A549 (cell line): ENCODE data around the gene CDYL. TPM values are rescaled to one million over a fixed set of nuclear protein-coding genes. Genes with fewer than 3 reads are reported as not detected.

Experiments used
- ATAC-seq, 2 experiments: fragments of 200-7000 bp in 1 of 2; fragments of >200 bp in 1 of 2; cut with Nextera tagmentation in 1 of 2; cut with Tn5 transposase in 1 of 2; 3 replicates each; pipeline versions ENCODE4 v1.8.0 to v1.9.1; 2018 to 2020; ENCODE audit warnings: mild to moderate bottlenecking in 1 of 2, moderate library complexity in 1 of 2
- CTCF ChIA-PET: fragments of 300-600 bp; sonication (Branson Sonifier 250); formaldehyde crosslinking; extraction: SDS; loops from one replicate; lab custom pipeline; 2021; ENCODE audit warnings: antibody characterized with exemption, inconsistent platforms; lab: Yijun Ruan, JAX
- POLR2A ChIA-PET: fragments of 350-600 bp; formaldehyde crosslinking; extraction: SDS; loops from one replicate; lab custom pipeline; 2021; ENCODE audit warnings: antibody characterized with exemption, inconsistent platforms; lab: Yijun Ruan, JAX
- DNase-seq, 2 experiments: peaks; one replicate each; pipeline versions ENCODE4 v3.0.0 to v3.0.0-alpha.2; 2011 to 2016; ENCODE audit warnings: low read depth in 1 of 2, low spot score in 1 of 2
- FAIRE-seq: peaks from 2 replicates; lab custom pipeline; 2011; peaks lifted over from hg19 to GRCh38; lab: Jason Lieb, UNC
- H3K27ac ChIP-seq, 2 experiments: fragments of >200 bp; sonication (Bioruptor Twin); formaldehyde crosslinking; 3 replicates each; pipeline ENCODE4 v1.5.1; 2016 to 2017
- H3K4me1 ChIP-seq: fragments of >200 bp; sonication (Bioruptor Twin); formaldehyde crosslinking; 3 replicates; pipeline ENCODE4 v1.6.1; 2016
- H3K4me2 ChIP-seq: fragments of >200 bp; sonication (Bioruptor Twin); formaldehyde crosslinking; 3 replicates; pipeline ENCODE4 v1.6.1; 2016
- H3K4me3 ChIP-seq: fragments of >200 bp; sonication (Bioruptor Twin); formaldehyde crosslinking; 3 replicates; pipeline ENCODE4 v1.5.1; 2016
- H3K9me3 ChIP-seq: fragments of >200 bp; sonication (Bioruptor Twin); formaldehyde crosslinking; 3 replicates; pipeline ENCODE4 v1.6.1; 2016
- CBX2 ChIP-seq: fragments of 200-600 bp; sonication (generic); IDR thresholded peaks from 2 replicates; pipeline ENCODE4 v1.6.1; 2016; ENCODE audit warnings: low read depth, mild to moderate bottlenecking, borderline replicate concordance
- EHMT2 ChIP-seq: fragments of 200-600 bp; sonication (generic); IDR thresholded peaks from 2 replicates; pipeline ENCODE4 v1.6.1; 2016; ENCODE audit warnings: antibody characterized with exemption, low read depth, mild to moderate bottlenecking, moderate library complexity
- EP300 ChIP-seq, 2 experiments: fragments of >200 bp; sonication (Bioruptor Twin); formaldehyde crosslinking; IDR thresholded peaks; 2 replicates in 1 of 2; 3 replicates in 1 of 2; pipeline ENCODE4 v1.6.1; 2016 to 2017
- ESRRA ChIP-seq: fragments of 150-350 bp; IDR thresholded peaks from 2 replicates; pipeline ENCODE4 v1.6.1; 2014; ENCODE audit warnings: mild to moderate bottlenecking, low read length, borderline replicate concordance
- FOXS1 ChIP-seq: fragments of 250-450 bp; sonication (Bioruptor Pico); IDR thresholded peaks from 2 replicates; pipeline ENCODE4 v1.5.0; 2020; ENCODE audit warnings: mild to moderate bottlenecking, moderate library complexity
- HMGXB4 ChIP-seq: fragments of 250-450 bp; sonication (Bioruptor Pico); IDR thresholded peaks from 2 replicates; pipeline ENCODE4 v1.5.0; 2021; ENCODE audit warnings: mild to moderate bottlenecking, moderate library complexity, borderline replicate concordance
- HOXB13 ChIP-seq: fragments of 250-450 bp; sonication (Bioruptor Pico); IDR thresholded peaks from 2 replicates; pipeline ENCODE4 v1.5.0; 2020; ENCODE audit warnings: low read depth, mild to moderate bottlenecking, moderate library complexity
- HOXB5 ChIP-seq: fragments of 250-450 bp; sonication (Bioruptor Pico); IDR thresholded peaks from 2 replicates; pipeline ENCODE4 v1.5.0; 2020; ENCODE audit warnings: mild to moderate bottlenecking, moderate library complexity
- JUN ChIP-seq, 2 experiments: fragments of >200 bp; sonication (Bioruptor Twin); formaldehyde crosslinking; IDR thresholded peaks; 2 replicates in 1 of 2; 3 replicates in 1 of 2; pipeline ENCODE4 v1.6.1; 2016 to 2017
- MAFK ChIP-seq: fragments of 450-650 bp; IDR thresholded peaks from 2 replicates; pipeline ENCODE4 v1.6.1; 2014; ENCODE audit not compliant: partially characterized antibody
- MAX ChIP-seq: IDR thresholded peaks from 2 replicates; pipeline ENCODE4 v1.6.1; 2012
- MAZ ChIP-seq: fragments of 150-350 bp; IDR thresholded peaks from 2 replicates; pipeline ENCODE4 v1.6.1; 2014; ENCODE audit warnings: antibody characterized with exemption, low read depth, low read length, borderline replicate concordance
- NFE2L2 ChIP-seq: fragments of 150-350 bp; conservative IDR thresholded peaks from 2 replicates; pipeline ENCODE4 v1.6.1; 2014; ENCODE audit warnings: low read length
- NR3C1 ChIP-seq: fragments of >200 bp; sonication (Bioruptor Twin); formaldehyde crosslinking; IDR thresholded peaks from 3 replicates; pipeline ENCODE4 v1.6.1; 2017
- POLR2A ChIP-seq: IDR thresholded peaks from 2 replicates; pipeline ENCODE4 v1.6.1; 2012; ENCODE audit warnings: mild to moderate bottlenecking, low read length
- SREBF2 ChIP-seq: fragments of 450-650 bp; IDR thresholded peaks from 2 replicates; pipeline ENCODE4 v1.6.1; 2014; ENCODE audit warnings: mild to moderate bottlenecking, moderate library complexity
- ZC3H11A ChIP-seq: fragments of 450-650 bp; IDR thresholded peaks from 2 replicates; pipeline ENCODE4 v1.6.1; 2014; ENCODE audit warnings: antibody characterized with exemption, mild to moderate bottlenecking
- WGBS: methylation state at CpG from one replicate; pipeline ENCODE4 v1.1.6; 2017; ENCODE audit errors: missing lambda C conversion rate; 5-methylcytosine and 5-hydroxymethylcytosine counted together
- polyA plus RNA-seq, 4 experiments: library from polyadenylated mRNA; depleted of rRNA in 3 of 4; stranded (reverse); fragments of >200 nt; fragmentation: RNase III in 1 of 4; extraction: RNeasy Plus Mini Kit Qiagen cat#74134 plus additional on column Dnase treatment in 1 of 4; gene quantifications; 2 replicates in 3 of 4; 3 replicates in 1 of 4; pipeline ENCODE4 v1.2.3, GENCODE V29; 2011 to 2017
- TF ChIP-seq, protein P1 (sequence below): fragments of 150-350 bp; IDR thresholded peaks from 2 replicates; pipeline ENCODE4 v1.6.1; 2014; ENCODE audit warnings: low read depth, mild to moderate bottlenecking, low read length
- TF ChIP-seq, protein P2 (sequence below): fragments of >200 bp; sonication (Bioruptor Twin); formaldehyde crosslinking; IDR thresholded peaks from 2 replicates; pipeline ENCODE4 v1.6.1; 2016
- TF ChIP-seq, protein P3 (sequence below): fragments of >200 bp; sonication (Bioruptor Twin); formaldehyde crosslinking; IDR thresholded peaks from 3 replicates; pipeline ENCODE4 v1.5.1; 2016

Gene CDYL
- polyA plus RNA-seq, 2 of the 4 experiments (the other 2 are of a cell fraction): 18.6 to 42.7 TPM

- 86% methylated on average over 5 of the region's 5 CpGs for WGBS
- Histone ChIP-seq H3K4me1 (no peaks in the 10 kb centered on the region), H3K4me3 (no peak overlapping the region), H3K27ac (no peak overlapping the region), H3K9me3 (no peaks in the 10 kb centered on the region), H3K4me2 (no peak overlapping the region)
- CTCF ChIA-PET: interaction anchor here (0.5 to 0.6 kb wide), 3 partner anchors 32 to 638 kb away, joined by 3 read pairs; no protein-coding TSS in a partner anchor
- ATAC-seq: no peak; a peak in 4 of 6 replicates
- no peak for TF ChIP-seq CBX2
- no peak for TF ChIP-seq JUN (IDR thresholded peaks at IDR 0.05)
- TF ChIP-seq, protein P1, sequence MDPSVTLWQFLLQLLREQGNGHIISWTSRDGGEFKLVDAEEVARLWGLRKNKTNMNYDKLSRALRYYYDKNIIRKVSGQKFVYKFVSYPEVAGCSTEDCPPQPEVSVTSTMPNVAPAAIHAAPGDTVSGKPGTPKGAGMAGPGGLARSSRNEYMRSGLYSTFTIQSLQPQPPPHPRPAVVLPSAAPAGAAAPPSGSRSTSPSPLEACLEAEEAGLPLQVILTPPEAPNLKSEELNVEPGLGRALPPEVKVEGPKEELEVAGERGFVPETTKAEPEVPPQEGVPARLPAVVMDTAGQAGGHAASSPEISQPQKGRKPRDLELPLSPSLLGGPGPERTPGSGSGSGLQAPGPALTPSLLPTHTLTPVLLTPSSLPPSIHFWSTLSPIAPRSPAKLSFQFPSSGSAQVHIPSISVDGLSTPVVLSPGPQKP: no peak
- no peak for TF ChIP-seq NR3C1
- no peak for TF ChIP-seq EHMT2
- TF ChIP-seq HMGXB4: no peak
- TF ChIP-seq ZC3H11A: no peak
- TF ChIP-seq MAX: no peak
- TF ChIP-seq ESRRA: no peak
- no peak for TF ChIP-seq MAZ
- no peak for FAIRE-seq
- DNase-seq: no peak
- POLR2A ChIA-PET: no interaction called here
Measured at GRCh38 chr6:4920914-4921410, 144.8 kb downstream of the CDYL start.

DNA sequence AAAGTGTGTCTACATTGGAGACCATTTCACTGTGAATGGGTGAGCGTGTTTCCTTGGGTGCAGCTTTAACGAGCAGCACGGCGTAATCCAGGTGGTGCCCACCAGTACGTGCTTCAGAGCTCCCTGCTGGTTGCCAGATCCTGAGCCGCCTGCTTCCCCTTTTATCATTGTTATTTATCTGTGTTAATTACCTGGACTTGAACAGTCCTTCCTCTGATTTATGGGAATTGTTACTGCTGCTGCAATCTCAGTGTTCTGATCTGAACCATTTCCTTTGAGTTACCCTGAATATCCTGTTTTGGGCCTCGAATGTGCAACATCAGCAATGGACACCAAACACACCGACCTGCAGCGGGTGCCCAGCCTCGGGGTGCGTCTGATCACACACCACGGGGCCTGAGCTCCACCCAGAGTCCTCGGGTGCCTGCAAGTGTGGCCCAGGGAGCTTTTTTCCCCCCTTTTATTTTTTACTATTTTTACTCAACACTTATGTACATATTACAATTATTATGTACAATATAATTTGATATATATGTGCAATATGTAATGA lies 146.4 kb downstream of the CDYL start:
- 89% methylated on average over 13 of the region's 13 CpGs for WGBS
- no peak overlapping the region for H3K4me2 ChIP-seq
- ATAC-seq (no peak), DNase-seq (no peak), FAIRE-seq (no peak)
- no peaks in the 10 kb centered on the region for H3K4me1 ChIP-seq
- no peak overlapping the region for H3K4me3 ChIP-seq
- no peak overlapping the region for H3K27ac ChIP-seq
- TF ChIP-seq, protein P2, sequence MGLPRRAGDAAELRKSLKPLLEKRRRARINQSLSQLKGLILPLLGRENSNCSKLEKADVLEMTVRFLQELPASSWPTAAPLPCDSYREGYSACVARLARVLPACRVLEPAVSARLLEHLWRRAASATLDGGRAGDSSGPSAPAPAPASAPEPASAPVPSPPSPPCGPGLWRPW: no peak
- TF ChIP-seq ZC3H11A (no peak), EP300 (IDR thresholded peaks at IDR 0.05) (no peak), FOXS1 (CRISPR knock-in tag) (no peak), HOXB5 (CRISPR knock-in tag) (no peak), NFE2L2 (no peak), HOXB13 (CRISPR knock-in tag) (no peak), SREBF2 (no peak), MAFK (no peak), POLR2A (no peak), JUN (IDR thresholded peaks at IDR 0.05) (no peak)
- TF ChIP-seq, protein P3, sequence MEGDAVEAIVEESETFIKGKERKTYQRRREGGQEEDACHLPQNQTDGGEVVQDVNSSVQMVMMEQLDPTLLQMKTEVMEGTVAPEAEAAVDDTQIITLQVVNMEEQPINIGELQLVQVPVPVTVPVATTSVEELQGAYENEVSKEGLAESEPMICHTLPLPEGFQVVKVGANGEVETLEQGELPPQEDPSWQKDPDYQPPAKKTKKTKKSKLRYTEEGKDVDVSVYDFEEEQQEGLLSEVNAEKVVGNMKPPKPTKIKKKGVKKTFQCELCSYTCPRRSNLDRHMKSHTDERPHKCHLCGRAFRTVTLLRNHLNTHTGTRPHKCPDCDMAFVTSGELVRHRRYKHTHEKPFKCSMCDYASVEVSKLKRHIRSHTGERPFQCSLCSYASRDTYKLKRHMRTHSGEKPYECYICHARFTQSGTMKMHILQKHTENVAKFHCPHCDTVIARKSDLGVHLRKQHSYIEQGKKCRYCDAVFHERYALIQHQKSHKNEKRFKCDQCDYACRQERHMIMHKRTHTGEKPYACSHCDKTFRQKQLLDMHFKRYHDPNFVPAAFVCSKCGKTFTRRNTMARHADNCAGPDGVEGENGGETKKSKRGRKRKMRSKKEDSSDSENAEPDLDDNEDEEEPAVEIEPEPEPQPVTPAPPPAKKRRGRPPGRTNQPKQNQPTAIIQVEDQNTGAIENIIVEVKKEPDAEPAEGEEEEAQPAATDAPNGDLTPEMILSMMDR: no peak
- H3K9me3 ChIP-seq: no peaks in the 10 kb centered on the region
- ChIA-PET CTCF (interaction anchor here (0.7 to 1.0 kb wide), 2 partner anchors 11 to 99 kb away, joined by 3 read pairs; no protein-coding TSS in a partner anchor), POLR2A (no interaction called here)
